ENCODE results near the gene ZNF48.

ZNF48 gene

DNA sequence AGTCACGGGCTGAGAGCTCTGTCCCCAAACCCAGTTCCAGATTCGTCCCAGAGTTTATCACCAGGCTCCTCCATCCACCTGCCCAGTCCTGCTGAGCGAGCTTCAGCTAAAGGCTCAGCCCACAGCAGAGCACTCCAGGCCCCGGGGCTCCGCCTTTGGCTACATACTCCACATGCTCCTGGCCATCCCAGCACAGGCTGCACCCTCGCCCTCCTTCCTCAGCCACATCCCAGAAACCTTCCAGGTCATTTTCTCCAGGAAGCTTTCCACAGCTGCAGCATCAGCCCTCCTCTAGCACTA is 35.4 kb upstream of the ZNF48 start:
- TF ChIP-seq EZH2phosphoT487 (conservative IDR thresholded peaks at IDR 0.05; ENCODE audit: low read length), result no peak
- TF ChIP-seq CTCF (IDR thresholded peaks at IDR 0.05; ENCODE audit: insufficient read depth, low read length, poor library complexity, severe bottlenecking), result no peak
- peaks cover 35% of the 10 kb centered on the region for H3K79me2 ChIP-seq (ENCODE audit: insufficient read depth, low read length)
- H3K27ac ChIP-seq (ENCODE audit: low read depth, low read length), result no peak overlapping the region
- H3K36me3 ChIP-seq (ENCODE audit: low read length), result peaks cover 5% of the 10 kb centered on the region; the same call in 1 of the 2 replicates
- H3K27me3 ChIP-seq (ENCODE audit: low read length), result no peaks in the 10 kb centered on the region
- no peaks in the 10 kb centered on the region for H3K9me2 ChIP-seq (replicated peaks; ENCODE audit: insufficient read depth, low read length)
- no peak overlapping the region for H3K4me2 ChIP-seq (ENCODE audit: low read depth, low read length, poor library complexity, severe bottlenecking)
- no peak overlapping the region for H2AFZ ChIP-seq (ENCODE audit: low read depth, low read length, severe bottlenecking)
- H4K20me1 ChIP-seq (ENCODE audit: low read depth, low read length), result no peaks in the 10 kb centered on the region
- no peak overlapping the region for H3K4me3 ChIP-seq (ENCODE audit: insufficient read depth, low read length, poor library complexity, severe bottlenecking)
- peaks cover 15% of the 10 kb centered on the region for H3F3A ChIP-seq (ENCODE audit: insufficient read depth)
- H3K9ac ChIP-seq (ENCODE audit: low read length), result no peak overlapping the region
- H3K9me3 ChIP-seq (ENCODE audit: insufficient read depth, low read length), result no peaks in the 10 kb centered on the region

DNA sequence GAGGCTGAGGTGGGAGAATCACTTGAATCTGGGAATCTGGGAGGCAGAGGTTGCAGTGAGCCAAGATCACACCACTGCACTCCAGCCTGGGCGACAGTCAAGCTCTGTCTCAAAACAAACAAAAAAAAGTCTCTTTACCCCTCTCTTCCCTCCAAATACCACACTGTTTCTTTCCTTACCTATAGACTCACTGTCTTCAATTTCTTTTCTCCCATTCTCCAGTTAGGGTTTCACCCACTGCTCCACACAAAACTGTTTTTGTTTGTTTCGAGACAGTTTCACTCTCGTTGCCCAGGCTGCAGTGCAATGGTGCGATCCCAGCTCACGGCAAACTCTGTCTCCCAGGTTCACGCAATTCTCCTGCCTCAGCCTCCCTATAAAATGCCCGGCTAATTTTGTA is 34.0 kb upstream of the ZNF48 start:
- Histone ChIP-seq H2AFZ (ENCODE audit: low read depth, low read length, severe bottlenecking) (no peak overlapping the region), H3F3A (ENCODE audit: insufficient read depth) (peaks cover 12% of the 10 kb centered on the region), H3K4me2 (ENCODE audit: low read depth, low read length, poor library complexity, severe bottlenecking) (no peak overlapping the region), H3K27me3 (ENCODE audit: low read length) (no peaks in the 10 kb centered on the region), H3K9me2 (replicated peaks; ENCODE audit: insufficient read depth, low read length) (no peaks in the 10 kb centered on the region), H3K36me3 (ENCODE audit: low read length) (peaks cover 5% of the 10 kb centered on the region; the same call in 1 of the 2 replicates), H3K9ac (ENCODE audit: low read length) (no peak overlapping the region), H4K20me1 (ENCODE audit: low read depth, low read length) (no peaks in the 10 kb centered on the region), H3K79me2 (ENCODE audit: insufficient read depth, low read length) (peaks cover 46% of the 10 kb centered on the region), H3K9me3 (ENCODE audit: insufficient read depth, low read length) (no peaks in the 10 kb centered on the region), H3K4me3 (ENCODE audit: insufficient read depth, low read length, poor library complexity, severe bottlenecking) (no peak overlapping the region), H3K27ac (ENCODE audit: low read depth, low read length) (no peak overlapping the region)
- no peak for TF ChIP-seq CTCF (IDR thresholded peaks at IDR 0.05; ENCODE audit: insufficient read depth, low read length, poor library complexity, severe bottlenecking)
- TF ChIP-seq EZH2phosphoT487 (conservative IDR thresholded peaks at IDR 0.05; ENCODE audit: low read length), result no peak

GRCh38 chr16:30365200-30365599 is 30.0 kb upstream of the ZNF48 start:
- Histone ChIP-seq H3K9me3 (ENCODE audit: insufficient read depth, low read length) (no peaks in the 10 kb centered on the region), H3K27me3 (ENCODE audit: low read length) (no peaks in the 10 kb centered on the region), H3K79me2 (ENCODE audit: insufficient read depth, low read length) (peaks cover 83% of the 10 kb centered on the region), H3K4me3 (ENCODE audit: insufficient read depth, low read length, poor library complexity, severe bottlenecking) (no peak overlapping the region), H4K20me1 (ENCODE audit: low read depth, low read length) (no peaks in the 10 kb centered on the region; the same call in 1 of the 2 replicates), H2AFZ (ENCODE audit: low read depth, low read length, severe bottlenecking) (no peak overlapping the region), H3F3A (ENCODE audit: insufficient read depth) (no peaks in the 10 kb centered on the region), H3K27ac (ENCODE audit: low read depth, low read length) (no peak overlapping the region), H3K9ac (ENCODE audit: low read length) (no peak overlapping the region), H3K36me3 (ENCODE audit: low read length) (peaks cover 5% of the 10 kb centered on the region; the same call in 1 of the 2 replicates), H3K9me2 (replicated peaks; ENCODE audit: insufficient read depth, low read length) (no peaks in the 10 kb centered on the region), H3K4me2 (ENCODE audit: low read depth, low read length, poor library complexity, severe bottlenecking) (no peak overlapping the region)
- TF ChIP-seq CTCF (IDR thresholded peaks at IDR 0.05; ENCODE audit: insufficient read depth, low read length, poor library complexity, severe bottlenecking) (no peak), EZH2phosphoT487 (conservative IDR thresholded peaks at IDR 0.05; ENCODE audit: low read length) (no peak)
